RCC 7860 (cell line): ENCODE data around the gene RECK.
"Not testable (repeated sequence)": the region's sequence is repeated elsewhere in the genome, so short reads cannot be mapped to it uniquely, and the experiment has no call there.

ENCODE experiments used
- DNase-seq: peaks from one replicate; pipeline ENCODE4 v3.0.0-alpha.2; 2015; ENCODE audit warnings: low spot score
- FAIRE-seq: peaks from 2 replicates; lab custom pipeline; 2012; peaks lifted over from hg19 to GRCh38; lab: Jason Lieb, UNC

The RECK gene

DNA sequence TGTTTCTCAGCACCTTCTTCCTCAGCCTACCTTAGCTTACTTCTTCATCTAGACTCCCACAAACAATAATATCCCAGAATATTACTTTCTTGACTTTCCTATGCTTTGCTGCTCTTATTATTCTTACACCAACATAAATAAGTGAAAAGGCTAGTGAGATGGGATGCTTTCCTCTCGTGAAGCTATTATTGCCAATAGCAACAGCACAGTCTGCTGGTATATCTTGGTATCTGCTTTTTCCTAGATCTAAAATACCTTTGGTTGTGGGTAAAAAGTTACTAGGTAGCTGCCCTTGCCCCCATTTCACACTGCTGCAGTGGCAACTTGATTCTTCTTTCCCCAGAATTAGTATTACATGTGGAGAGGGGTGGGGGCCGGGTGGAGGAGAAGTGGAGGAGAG is 73.7 kb downstream of the RECK start:
- FAIRE-seq (no peak), DNase-seq (no peak)

GRCh38 chr9:36112516-36112915 is 75.8 kb downstream of the RECK start:
- FAIRE-seq (no peak), DNase-seq (no peak)

- no peak for FAIRE-seq
- no peak for DNase-seq
Observed at GRCh38 chr9:36113999-36114398, 77.3 kb downstream of the RECK start.

- DNase-seq = no peak
- FAIRE-seq = no peak
Observed at GRCh38 chr9:36116593-36116992, 79.9 kb downstream of the RECK start.

DNA sequence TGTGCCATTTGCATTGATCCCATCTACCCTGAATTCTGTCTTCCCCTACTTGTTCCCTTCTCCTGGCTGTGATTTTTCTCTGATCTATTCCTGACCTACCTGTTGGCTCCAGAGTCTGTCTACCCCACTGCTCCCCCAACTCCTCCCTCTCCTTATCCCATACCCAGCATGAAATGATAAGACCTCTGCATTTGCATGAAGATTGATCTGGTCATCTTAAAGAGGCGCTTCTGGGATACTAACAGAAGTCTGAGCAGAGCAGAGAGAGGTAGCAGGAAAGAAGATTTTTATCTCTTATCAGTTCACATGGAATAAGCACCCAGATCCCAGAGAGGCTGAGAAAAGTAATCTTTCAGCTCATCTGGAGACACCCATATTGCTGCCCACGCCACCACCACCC is 81.5 kb downstream of the RECK start:
- DNase-seq (no peak), FAIRE-seq (no peak)

DNA sequence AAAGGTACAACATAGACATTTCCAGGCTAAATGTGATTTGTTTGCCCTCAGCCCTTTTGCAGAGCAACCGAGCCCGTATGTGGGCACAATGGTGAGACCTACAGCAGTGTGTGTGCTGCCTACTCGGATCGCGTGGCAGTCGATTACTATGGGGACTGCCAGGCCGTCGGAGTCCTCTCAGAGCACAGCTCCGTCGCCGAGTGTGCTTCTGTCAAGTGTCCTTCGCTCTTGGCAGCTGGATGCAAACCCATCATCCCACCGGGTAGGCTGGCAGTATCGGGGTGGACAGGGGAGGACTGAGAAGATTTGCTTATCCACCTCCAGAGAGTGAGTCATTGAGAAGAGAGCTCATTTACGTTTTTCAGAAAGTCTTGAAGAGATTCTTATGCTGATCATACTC is 82.0 kb downstream of the RECK start:
- FAIRE-seq (no peak), DNase-seq (no peak)

GRCh38 chr9:36119476-36119875 is 82.8 kb downstream of the RECK start:
- FAIRE-seq = no peak
- no peak for DNase-seq

- DNase-seq (no peak), FAIRE-seq (no peak)
Observed at GRCh38 chr9:36120705-36121104, 84.0 kb downstream of the RECK start.

DNA sequence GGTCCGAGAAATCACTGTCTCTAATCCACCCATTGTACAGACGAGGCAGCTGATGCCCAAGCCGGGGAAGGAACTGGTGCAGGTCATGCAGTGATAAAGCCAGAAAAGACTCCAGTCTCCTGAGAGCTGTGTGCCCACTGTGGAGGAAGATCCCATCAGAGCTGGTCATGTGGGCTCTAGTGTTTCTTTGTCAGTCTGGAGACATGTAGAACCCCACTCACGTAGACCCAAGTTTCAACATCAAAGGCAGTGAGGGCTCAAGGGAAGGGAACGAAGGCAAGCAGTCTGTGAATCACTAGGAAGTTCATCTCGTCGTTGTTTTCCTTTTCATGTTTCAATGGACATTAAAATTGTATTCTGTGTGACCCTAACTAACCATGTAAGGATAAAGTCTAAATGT is 85.3 kb downstream of the RECK start:
- DNase-seq (no peak), FAIRE-seq (no peak)

DNA sequence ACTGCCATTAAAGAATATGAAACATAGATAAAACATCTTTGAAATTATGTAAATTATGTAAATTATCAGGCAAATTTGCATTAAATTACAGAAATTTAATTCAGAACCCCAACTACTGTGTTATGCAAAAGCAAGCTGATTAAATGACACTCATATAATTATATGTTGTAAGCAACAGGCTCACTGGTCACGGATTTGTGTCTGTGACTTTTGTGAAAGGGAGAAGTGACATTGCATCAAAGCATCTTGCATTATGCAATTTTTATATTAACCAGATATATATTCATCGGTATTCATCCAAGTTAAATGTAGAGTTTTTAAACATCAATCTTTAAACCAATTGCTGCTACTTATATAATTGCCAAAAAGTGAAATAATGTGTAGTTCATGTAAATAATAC is 86.8 kb downstream of the RECK start:
- no peak for FAIRE-seq
- DNase-seq = no peak

- FAIRE-seq (no peak), DNase-seq (no peak)
Observed at GRCh38 chr9:36125062-36125855, 88.5 kb downstream of the RECK start.

GRCh38 chr9:36126016-36126730 is 89.5 kb downstream of the RECK start:
- DNase-seq (no peak), FAIRE-seq (no peak)

DNA sequence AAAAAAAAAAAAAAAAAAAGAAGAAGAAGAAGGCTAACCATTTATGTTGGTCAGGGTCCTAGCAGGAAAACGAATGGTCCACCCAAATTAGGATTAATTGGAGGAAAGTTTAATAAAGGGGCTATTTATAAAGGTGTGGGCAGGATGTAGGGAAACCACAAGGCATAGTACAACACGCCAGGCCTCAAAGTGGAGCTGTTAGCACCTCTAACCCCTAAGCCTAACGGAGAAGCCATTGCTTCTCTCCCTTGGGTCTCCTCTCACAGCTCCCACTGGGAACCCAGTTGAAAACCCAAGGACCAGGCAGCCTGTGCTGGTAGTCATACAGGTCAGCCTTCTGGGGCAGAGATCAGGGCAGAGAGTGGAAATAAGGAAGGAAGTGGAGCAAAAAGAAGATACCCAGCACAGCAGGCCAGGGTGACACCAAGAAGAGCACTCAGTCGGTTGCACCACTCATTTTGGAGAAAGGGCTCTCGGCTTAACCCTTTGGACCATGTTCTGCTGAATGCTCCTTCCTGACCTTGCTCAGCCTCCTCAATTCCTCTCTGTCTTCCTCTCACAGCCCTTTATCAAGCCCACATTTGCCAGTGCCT is 91.0 kb downstream of the RECK start:
- no peak for DNase-seq
- no peak for FAIRE-seq

DNA sequence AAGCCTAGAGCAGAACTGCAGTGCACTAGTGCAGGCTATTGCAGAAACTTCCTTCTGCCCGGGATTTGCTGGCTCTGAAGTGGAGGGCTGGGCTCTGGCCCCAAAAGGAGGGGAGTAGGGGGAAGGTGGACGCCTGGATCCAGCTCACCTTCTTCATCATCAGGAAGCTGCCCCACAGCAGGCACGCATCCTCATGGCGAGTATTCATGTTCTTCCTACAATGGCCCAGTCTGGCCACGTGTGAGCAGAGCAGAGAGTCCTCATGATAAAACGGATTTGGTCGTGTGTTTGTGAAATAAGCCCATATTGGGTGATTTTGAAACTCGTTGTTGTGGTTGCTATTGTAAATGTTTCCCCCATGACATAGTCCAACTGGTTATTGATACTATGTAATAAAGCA is 91.6 kb downstream of the RECK start:
- FAIRE-seq (no peak), DNase-seq (no peak)

- FAIRE-seq = no peak
- no peak for DNase-seq
Observed at GRCh38 chr9:36129139-36129538, 92.4 kb downstream of the RECK start.

DNA sequence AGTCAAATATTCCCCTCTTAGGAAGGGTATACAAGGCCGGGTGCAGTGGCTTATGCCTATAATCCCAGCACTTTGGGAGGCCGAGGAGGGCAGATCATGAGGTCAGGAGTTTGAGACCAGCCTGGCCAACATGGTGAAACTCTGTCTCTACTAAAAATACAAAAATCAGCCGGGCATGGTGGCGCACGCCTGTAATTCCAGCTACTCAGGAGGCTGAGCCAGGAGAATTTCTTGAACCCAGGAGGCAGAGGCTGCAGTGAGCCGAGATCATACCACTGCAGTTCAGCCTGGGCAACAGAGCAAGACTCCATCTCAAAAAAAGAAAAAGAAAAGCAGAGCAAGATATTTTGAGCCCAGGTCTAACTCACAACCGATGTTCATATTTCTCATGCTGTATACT is 95.0 kb downstream of the RECK start:
- FAIRE-seq, DNase-seq: not testable (repeated sequence)

DNA sequence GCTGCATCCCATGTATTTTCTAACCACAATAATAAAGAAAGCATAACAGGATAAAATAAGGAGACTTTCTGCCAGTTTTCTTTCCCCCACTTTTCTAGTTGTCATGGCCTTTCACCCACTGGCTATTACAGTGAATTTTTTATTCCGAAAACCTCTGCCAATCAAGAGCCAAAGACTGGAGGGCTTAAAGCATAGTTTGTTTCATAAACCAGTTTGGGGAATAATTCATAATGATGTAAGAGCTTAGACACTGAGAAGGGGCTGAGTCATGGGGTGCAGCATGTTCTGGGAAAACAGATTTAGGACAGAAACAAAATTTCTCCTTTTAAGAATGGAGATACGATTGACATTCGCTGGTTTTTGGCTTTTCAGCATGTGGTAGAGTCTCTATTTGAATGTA is 95.4 kb downstream of the RECK start:
- FAIRE-seq = no peak
- no peak for DNase-seq

- DNase-seq = no peak
- FAIRE-seq = no peak
Observed at GRCh38 chr9:36134761-36135505, 98.2 kb downstream of the RECK start.

DNA sequence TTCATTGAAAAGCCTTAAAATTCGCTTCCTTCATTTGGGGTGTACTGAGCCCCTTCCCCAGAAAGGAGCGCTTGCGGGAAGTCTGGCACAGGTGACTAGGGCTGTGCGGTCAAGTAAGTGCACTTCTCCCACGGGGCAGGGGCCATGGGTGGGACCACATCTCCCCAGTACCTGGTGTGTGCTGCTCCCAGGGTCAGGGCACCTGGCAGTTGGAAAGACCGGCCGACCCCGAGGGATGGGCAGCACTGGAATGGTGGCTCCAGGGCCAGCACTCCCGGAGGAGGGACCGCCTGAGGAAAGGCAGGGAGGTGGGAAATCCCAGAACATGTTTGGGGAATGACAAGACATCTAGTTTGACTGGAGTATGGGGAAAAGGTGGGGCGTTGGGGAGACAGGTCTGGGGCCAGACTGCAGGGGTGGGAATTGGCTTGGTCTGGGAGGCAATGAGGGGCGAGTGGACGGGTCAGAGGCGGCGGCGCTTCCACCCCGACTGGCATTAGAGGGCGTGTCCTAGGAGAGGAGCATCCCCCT is 99.1 kb downstream of the RECK start:
- no peak for DNase-seq
- FAIRE-seq = no peak

GRCh38 chr9:36136272-36136893 is 99.7 kb downstream of the RECK start, which contains the start of gene GLIPR2:
Gene GLIPR2 (plus strand): TSS chr9:36136733. CDS start chr9:36136779, 46 bp downstream.
- FAIRE-seq (no peak), DNase-seq (peak; percentile 31)
